ENCODE measurements around the gene VWF. TPM values are rescaled to one million over a fixed set of nuclear protein-coding genes. Genes with fewer than 3 reads are reported as not detected.

VWF gene
- total and polyA plus RNA-seq, 7 donors, result 0.60 to 98.0 (median 42.2) TPM

- TF ChIP-seq EP300 (IDR thresholded peaks at IDR 0.05) (no peak), POLR2AphosphoS5 (IDR thresholded peaks at IDR 0.05) (no peak), POLR2A (IDR thresholded peaks at IDR 0.05) (no peak)
- TF ChIP-seq, protein P1, sequence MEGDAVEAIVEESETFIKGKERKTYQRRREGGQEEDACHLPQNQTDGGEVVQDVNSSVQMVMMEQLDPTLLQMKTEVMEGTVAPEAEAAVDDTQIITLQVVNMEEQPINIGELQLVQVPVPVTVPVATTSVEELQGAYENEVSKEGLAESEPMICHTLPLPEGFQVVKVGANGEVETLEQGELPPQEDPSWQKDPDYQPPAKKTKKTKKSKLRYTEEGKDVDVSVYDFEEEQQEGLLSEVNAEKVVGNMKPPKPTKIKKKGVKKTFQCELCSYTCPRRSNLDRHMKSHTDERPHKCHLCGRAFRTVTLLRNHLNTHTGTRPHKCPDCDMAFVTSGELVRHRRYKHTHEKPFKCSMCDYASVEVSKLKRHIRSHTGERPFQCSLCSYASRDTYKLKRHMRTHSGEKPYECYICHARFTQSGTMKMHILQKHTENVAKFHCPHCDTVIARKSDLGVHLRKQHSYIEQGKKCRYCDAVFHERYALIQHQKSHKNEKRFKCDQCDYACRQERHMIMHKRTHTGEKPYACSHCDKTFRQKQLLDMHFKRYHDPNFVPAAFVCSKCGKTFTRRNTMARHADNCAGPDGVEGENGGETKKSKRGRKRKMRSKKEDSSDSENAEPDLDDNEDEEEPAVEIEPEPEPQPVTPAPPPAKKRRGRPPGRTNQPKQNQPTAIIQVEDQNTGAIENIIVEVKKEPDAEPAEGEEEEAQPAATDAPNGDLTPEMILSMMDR (IDR thresholded peaks at IDR 0.05), result no peak
- Histone ChIP-seq H3K36me3 (no peaks in the 10 kb centered on the region), H3K9me3 (no peaks in the 10 kb centered on the region), H3K27ac (no peak overlapping the region), H3K4me3 (no peak overlapping the region), H3K4me1 (peaks cover 0 to 16% (median 13%) of the 10 kb centered on the region in 4 donors), H3K27me3 (peaks cover 7 to 53% (median 32%) of the 10 kb centered on the region in 3 donors)
- 83 to 86% methylated on average over 1 of the region's 1 CpG for WGBS, 2 donors
- DNase-seq, result no peak
- intact Hi-C loops (cut with DNase I), result no loop called here
These were observed 177.5 kb downstream of the VWF start for GRCh38 chr12:5947006-5947405.

DNA sequence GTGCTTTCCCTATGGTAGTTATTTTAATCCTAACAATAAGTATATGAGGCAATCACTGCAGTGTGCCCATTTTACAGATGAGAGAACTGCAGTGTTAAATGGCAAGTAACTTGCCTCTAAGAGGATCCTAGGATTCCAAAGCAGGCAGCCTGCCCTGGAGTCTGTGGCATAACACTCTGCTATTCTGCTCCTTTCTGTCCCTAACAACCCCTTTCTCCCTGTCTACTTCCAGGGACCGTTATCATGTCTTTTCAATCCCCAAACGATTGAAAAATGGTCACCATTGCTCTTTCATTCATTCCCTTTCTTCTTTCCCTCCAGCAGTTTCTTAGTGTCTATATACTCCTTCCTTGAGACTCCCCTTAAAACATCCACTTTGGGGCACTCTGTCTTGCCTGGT lies 178.1 kb downstream of the VWF start:
- H3K4me1 ChIP-seq, result peaks cover 0 to 16% (median 13%) of the 10 kb centered on the region in 4 donors
- H3K36me3 ChIP-seq, result no peaks in the 10 kb centered on the region
- no peak overlapping the region for H3K4me3 ChIP-seq
- peaks cover 7 to 53% (median 32%) of the 10 kb centered on the region in 3 donors for H3K27me3 ChIP-seq
- H3K27ac ChIP-seq, result no peak overlapping the region
- H3K9me3 ChIP-seq, result no peaks in the 10 kb centered on the region
- no peak for DNase-seq
- WGBS, 2 donors, result 75 to 86% methylated on average over 2 of the region's 2 CpGs
- intact Hi-C loops (cut with DNase I), result no loop called here
- TF ChIP-seq, protein P1 (IDR thresholded peaks at IDR 0.05), result no peak
- TF ChIP-seq POLR2AphosphoS5 (IDR thresholded peaks at IDR 0.05), result no peak
- no peak for TF ChIP-seq POLR2A (IDR thresholded peaks at IDR 0.05)
- TF ChIP-seq EP300 (IDR thresholded peaks at IDR 0.05), result no peak

DNA sequence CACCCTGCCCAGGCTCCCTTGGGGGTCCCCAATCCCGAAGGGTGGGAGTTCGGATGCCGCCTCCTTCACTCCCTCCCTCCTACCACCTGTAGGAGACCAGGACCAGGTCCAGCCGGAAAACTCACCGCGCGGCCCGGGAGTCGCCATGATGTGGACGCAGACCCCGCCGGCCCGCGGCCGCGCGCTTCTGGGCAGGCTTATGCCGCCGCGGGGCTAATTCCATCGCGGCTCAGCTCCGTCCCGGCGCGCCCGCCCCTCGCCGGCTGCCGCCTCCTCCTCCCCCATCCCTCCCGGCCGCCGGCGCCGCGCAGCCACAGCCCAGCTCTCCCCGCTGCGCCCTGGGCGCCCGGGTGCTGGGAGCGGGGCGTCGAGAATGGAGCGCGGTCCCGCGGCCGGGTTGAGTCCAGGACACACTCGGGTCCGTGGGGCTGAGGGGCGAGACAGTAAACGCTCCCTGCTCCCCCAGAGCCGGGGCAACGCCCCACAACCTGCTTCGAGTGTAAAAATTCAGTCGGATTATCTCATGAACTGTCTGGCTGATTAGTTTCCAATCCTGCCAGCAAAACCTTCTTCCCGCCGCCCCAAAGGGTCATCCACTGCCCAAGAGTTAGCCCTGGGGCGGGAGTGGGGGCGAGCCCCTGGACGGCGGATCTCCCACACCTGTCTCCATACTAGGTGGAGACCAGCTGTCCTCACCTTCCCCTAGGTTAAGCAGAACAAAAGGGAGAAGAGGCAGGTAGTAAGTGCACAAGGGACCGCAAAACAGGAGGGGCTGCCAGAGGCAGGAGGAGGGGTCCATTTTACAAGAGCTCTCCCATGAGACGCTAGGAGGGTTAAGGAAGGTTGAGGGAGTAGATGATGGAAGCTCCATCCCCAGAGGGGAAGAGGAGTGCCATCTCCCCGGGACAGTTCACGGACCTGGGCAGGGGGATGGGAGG lies 179.1 kb downstream of the VWF start, which contains the start of gene ANO2:
ANO2 (minus strand) TSS at position 189 of the 938 bp plus-strand sequence; CDS start at position 147, 42 bp downstream.
- DNase-seq, result no peak
- Histone ChIP-seq H3K27ac (no peak within 1 kb of the TSS), H3K9me3 (no peaks in the 10 kb centered on the region), H3K27me3 (peaks cover 7 to 55% (median 32%) of the 10 kb centered on the region in 3 donors), H3K36me3 (no peaks in the 10 kb centered on the region), H3K4me1 (peaks cover 0 to 16% (median 13%) of the 10 kb centered on the region in 4 donors), H3K4me3 (peak within 1 kb of the TSS in 3 of 4 donors; percentile 20 to 46 (median 42))
- 1 to 7% methylated on average over 66 of the region's 66 CpGs for WGBS, 2 donors
- intact Hi-C loops (cut with DNase I), result no loop called here
- TF ChIP-seq, protein P1 (IDR thresholded peaks at IDR 0.05), result no peak
- TF ChIP-seq EP300 (IDR thresholded peaks at IDR 0.05), result no peak
- no peak for TF ChIP-seq POLR2A (IDR thresholded peaks at IDR 0.05)
- no peak for TF ChIP-seq POLR2AphosphoS5 (IDR thresholded peaks at IDR 0.05)

DNA sequence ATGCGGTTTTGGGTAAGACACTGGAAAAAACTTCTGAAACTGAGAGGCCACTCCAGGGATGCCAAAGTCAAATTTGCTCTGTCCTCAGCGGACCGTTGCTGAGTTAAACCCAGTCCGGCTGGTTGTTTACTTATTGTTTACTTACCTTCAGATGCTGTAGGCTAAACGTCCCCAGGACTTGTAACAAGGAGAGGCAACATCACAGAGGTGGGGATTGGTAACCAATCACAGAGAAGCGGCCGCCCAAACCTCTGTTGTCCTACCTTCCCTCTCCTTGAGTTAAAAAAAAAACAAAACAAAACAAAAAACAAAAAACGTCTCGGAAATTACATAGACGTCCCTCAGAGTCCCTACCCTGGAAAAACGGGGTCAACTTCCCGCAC lies 179.8 kb downstream of the VWF start:
- no peaks in the 10 kb centered on the region for H3K36me3 ChIP-seq

More for the DNA sequence above, 179.8 kb downstream of the VWF start:
- Histone ChIP-seq H3K27ac (no peak overlapping the region), H3K4me1 (peaks cover 0 to 16% (median 13%) of the 10 kb centered on the region in 4 donors), H3K27me3 (peaks cover 7 to 51% (median 32%) of the 10 kb centered on the region in 3 donors), H3K9me3 (no peaks in the 10 kb centered on the region), H3K4me3 (peak overlapping the region in 3 of 4 donors; percentile 20 to 46 (median 42))
- intact Hi-C loops (cut with DNase I), result no loop called here
- 7 to 31% methylated on average over 12 of the region's 12 CpGs for WGBS, 2 donors
- TF ChIP-seq POLR2AphosphoS5 (IDR thresholded peaks at IDR 0.05), result no peak
- no peak for TF ChIP-seq POLR2A (IDR thresholded peaks at IDR 0.05)
- TF ChIP-seq, protein P1 (IDR thresholded peaks at IDR 0.05), result no peak
- no peak for TF ChIP-seq EP300 (IDR thresholded peaks at IDR 0.05)
- DNase-seq, result no peak

Data from sigmoid colon (tissue), 7 donors.